ENCODE data around the gene ABHD6. TPM values are rescaled to one million over a fixed set of nuclear protein-coding genes. Genes with fewer than 3 reads are reported as not detected.
A peak's percentile ranks its signal among the peaks of the same experiment; 100 is the strongest.

ABHD6 gene, protein sequence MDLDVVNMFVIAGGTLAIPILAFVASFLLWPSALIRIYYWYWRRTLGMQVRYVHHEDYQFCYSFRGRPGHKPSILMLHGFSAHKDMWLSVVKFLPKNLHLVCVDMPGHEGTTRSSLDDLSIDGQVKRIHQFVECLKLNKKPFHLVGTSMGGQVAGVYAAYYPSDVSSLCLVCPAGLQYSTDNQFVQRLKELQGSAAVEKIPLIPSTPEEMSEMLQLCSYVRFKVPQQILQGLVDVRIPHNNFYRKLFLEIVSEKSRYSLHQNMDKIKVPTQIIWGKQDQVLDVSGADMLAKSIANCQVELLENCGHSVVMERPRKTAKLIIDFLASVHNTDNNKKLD
- total RNA-seq = 1 to 10 TPM; 4.1 to 7.3 TPM

DNA sequence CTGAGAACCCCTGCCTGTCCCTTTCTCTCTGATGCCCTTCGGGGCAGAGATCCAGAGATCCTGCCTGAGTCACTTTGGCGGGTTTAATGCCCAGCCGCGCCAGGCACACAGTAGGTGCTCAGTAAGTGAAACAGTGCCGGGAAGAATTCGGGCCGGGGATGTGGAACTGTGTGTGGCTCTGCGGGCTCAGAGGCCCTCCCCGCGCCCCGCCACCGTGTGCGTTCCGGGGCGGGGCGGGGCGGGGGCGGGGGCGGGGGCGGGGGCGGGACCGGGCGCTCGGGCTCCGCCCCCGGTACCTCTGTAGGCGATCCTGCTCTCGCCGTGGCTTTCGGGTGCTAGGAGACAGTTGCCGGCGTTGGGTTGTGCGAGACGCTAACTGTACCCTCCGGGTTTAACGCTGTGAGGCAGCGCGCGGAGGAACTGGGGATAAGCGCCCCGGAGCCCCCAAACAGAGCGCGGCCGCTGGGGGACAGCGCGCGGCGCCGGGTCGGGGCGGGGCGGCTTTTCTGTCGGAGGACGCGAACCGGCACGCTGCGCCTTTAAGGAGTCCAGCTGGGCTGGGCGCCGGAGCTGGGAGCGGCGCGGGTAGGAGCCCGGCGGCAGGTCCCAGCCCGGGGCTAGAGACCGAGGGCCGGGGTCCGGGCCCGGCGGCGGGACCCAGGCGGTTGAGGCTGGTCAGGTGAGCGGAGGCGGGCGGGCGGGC, at the start of gene ABHD6:
Gene ABHD6, plus strand, starts transcription at position 555 of the 703 bp plus-strand sequence. CDS start 18,795 bp downstream, outside the sequence.
- Mint-ChIP-seq H3K36me3 (ENCODE audit: insufficient read depth in 2 of 2) (no peaks in the 10 kb centered on the region), H3K9me3 (no peaks in the 10 kb centered on the region), H3K27ac (peak within 1 kb of the TSS; percentile 38), H3K27me3 (ENCODE audit: low read depth) (peaks cover 13% of the 10 kb centered on the region), H3K4me3 (peak within 1 kb of the TSS; percentile 92 to 94), H3K4me1 (ENCODE audit: low read depth) (peaks cover 32% of the 10 kb centered on the region)
- ATAC-seq (replicated peaks in 1 of 2) (peak; percentile 88 to 90), DNase-seq (peak; percentile 85 to 89)

DNA sequence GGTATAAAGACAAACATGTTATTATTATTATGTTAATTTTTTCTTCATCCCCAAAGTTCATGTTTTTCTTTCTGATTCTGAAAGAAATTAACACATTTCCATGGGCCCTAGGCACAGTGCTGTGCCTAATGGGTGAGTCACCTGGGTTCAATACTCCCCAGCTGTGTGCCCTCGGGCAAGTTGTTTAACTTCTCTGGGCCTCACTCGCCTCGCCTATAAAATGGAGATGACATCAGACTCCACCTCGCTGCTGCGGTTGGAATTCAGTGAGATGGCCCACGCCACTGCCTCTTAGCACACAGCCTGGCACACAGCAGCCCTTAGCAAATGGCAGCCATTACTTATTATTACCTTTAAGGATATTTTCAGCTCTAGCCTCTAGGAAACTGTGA, 49.4 kb upstream of the ABHD6 start:
- Mint-ChIP-seq H3K4me1 (ENCODE audit: low read depth) (no peaks in the 10 kb centered on the region), H3K9me3 (no peaks in the 10 kb centered on the region), H3K36me3 (ENCODE audit: insufficient read depth in 2 of 2) (no peaks in the 10 kb centered on the region), H3K27ac (no peak overlapping the region), H3K27me3 (ENCODE audit: low read depth) (no peaks in the 10 kb centered on the region), H3K4me3 (no peak overlapping the region)
- DNase-seq (no peak), ATAC-seq (replicated peaks in 1 of 2) (peak in 1 of 2 donors; percentile 40)

DNA sequence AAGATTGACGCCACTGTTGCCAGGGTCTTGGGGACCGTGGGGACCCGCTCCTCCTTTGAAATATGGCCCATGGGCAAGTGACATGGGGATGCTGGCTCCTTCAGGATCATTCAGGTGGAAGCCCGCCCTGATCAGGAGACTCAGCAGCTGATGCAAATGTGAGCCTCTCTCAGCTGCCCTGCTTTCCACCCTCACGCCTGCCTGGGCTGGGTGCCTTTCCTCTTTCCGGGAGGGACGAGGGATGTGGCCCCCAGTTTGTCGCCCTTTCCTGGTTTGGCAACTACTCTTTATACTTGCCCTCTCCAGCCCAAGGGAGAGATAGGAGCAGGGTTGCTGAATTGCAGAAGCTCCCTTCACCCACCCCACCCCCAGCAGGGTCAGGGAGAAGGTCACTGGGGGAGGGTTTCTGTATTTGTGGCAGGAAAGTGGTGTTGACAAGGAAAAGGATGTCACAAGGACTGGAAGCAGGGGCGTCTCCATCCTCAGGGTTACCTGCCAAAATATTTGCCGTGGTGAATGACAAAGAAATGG, 48.6 kb upstream of the ABHD6 start:
- ATAC-seq (replicated peaks in 1 of 2) (no peak), DNase-seq (no peak)
- H3K4me3 Mint-ChIP-seq = no peak overlapping the region
- H3K4me1 Mint-ChIP-seq (ENCODE audit: low read depth) = no peaks in the 10 kb centered on the region
- H3K27ac Mint-ChIP-seq = no peak overlapping the region
- no peaks in the 10 kb centered on the region for H3K36me3 Mint-ChIP-seq (ENCODE audit: insufficient read depth in 2 of 2)
- H3K27me3 Mint-ChIP-seq (ENCODE audit: low read depth) = no peaks in the 10 kb centered on the region
- H3K9me3 Mint-ChIP-seq = no peaks in the 10 kb centered on the region

DNA sequence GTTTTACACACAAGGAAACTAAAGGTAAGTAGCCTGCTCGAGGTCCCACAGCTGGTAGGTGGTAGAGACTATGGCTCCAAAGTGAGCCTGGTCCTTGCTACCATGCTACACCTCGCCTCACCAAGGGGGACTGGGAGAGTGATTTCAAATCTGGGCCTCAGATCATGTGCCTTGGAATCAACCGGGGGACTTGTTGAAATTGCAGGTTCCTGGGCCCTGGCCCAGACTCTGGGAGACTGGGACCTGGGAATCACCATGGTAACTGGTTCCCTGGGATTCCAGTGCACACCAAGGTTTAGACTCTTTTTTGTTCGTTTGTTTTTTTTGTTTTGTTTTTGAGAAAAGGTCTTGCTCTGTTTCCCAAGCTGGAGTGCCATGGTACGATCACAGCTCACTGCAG, 47.9 kb upstream of the ABHD6 start:
- Mint-ChIP-seq H3K36me3 (ENCODE audit: insufficient read depth in 2 of 2) (no peaks in the 10 kb centered on the region), H3K27me3 (ENCODE audit: low read depth) (no peaks in the 10 kb centered on the region), H3K27ac (no peak overlapping the region), H3K4me3 (no peak overlapping the region), H3K4me1 (ENCODE audit: low read depth) (no peaks in the 10 kb centered on the region), H3K9me3 (no peaks in the 10 kb centered on the region)
- ATAC-seq (replicated peaks in 1 of 2) = no peak
- DNase-seq = no peak

DNA sequence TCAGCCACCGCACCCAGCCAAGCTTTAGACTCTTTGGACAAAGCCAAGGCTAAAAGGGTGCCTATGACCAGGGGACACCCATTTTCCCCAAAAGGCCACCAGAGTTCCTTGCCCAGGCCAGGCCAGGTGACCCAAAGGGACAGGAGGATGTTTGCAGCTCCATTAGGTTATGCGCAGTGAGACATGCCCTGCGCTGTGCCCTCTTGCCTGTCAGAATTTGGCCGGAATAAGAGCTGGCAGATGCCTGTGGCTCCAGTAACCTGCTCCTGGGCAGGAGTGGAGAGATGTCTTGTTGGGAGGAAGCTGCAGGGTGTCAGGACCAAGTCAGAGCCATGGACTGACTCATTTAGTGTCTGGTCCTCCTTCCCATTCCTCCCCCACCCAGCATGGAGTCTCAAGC, 47.3 kb upstream of the ABHD6 start:
- DNase-seq = no peak
- Mint-ChIP-seq H3K27me3 (ENCODE audit: low read depth) (no peaks in the 10 kb centered on the region), H3K9me3 (no peaks in the 10 kb centered on the region), H3K27ac (no peak overlapping the region), H3K4me3 (no peak overlapping the region), H3K36me3 (ENCODE audit: insufficient read depth in 2 of 2) (no peaks in the 10 kb centered on the region), H3K4me1 (ENCODE audit: low read depth) (no peaks in the 10 kb centered on the region)
- ATAC-seq (replicated peaks in 1 of 2) = no peak

DNA sequence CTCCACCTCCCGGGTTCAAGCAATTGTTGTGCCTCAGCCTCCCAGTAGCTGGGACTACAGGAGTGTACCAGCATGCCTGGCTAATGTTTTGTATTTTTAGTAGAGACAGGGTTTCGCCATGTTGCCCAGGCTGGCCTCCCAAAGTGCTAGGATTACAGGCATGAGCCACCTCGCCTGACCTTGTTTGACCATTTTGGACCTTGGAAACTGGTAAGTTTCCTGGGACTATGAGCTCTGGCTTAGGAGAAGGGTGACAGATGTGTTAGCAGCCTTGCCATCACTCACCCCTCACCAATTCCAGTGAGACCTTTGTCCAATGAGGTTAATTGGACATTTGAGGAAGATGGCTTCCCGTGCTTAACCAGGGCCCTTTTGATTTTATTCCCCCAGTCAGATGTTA, 46.7 kb upstream of the ABHD6 start:
- Mint-ChIP-seq H3K4me1 (ENCODE audit: low read depth) (no peaks in the 10 kb centered on the region), H3K27me3 (ENCODE audit: low read depth) (no peaks in the 10 kb centered on the region), H3K4me3 (no peak overlapping the region), H3K9me3 (no peaks in the 10 kb centered on the region), H3K27ac (no peak overlapping the region), H3K36me3 (ENCODE audit: insufficient read depth in 2 of 2) (no peaks in the 10 kb centered on the region)
- DNase-seq (no peak), ATAC-seq (replicated peaks in 1 of 2) (no peak)

DNA sequence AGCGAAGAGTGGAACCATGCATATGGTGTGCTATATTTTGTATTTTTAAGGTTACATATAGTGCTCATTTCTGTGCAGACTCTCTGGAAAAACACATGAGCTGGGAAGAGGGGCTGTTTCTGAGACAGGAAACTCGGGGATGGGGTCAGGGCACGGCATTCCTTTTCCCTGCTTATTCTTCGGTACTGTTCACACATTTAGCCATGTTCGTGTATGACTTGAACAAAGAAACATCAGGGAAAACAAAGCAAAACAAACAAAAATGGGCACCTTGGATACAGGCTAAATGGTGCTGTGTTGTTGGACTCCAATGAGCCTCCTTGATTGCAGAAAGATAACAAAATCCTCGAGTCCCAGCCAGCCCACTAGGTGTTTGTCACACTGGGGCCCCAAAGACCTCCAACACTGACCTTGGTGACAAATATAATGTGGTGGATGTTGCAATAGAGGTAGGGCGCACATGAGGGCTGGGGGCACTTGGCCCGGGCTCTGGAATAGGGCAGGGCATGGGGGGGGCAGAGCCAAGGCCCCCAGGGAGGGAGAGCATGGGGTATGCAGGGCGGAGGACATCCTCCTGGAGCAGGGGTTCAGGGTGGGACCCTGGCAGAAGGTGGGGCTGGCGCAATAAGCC, 46.1 kb upstream of the ABHD6 start:
- Mint-ChIP-seq H3K4me3 (no peak overlapping the region), H3K27ac (no peak overlapping the region), H3K9me3 (no peaks in the 10 kb centered on the region), H3K27me3 (ENCODE audit: low read depth) (no peaks in the 10 kb centered on the region), H3K4me1 (ENCODE audit: low read depth) (no peaks in the 10 kb centered on the region), H3K36me3 (ENCODE audit: insufficient read depth in 2 of 2) (no peaks in the 10 kb centered on the region)
- ATAC-seq (replicated peaks in 1 of 2) = no peak
- no peak for DNase-seq

DNA sequence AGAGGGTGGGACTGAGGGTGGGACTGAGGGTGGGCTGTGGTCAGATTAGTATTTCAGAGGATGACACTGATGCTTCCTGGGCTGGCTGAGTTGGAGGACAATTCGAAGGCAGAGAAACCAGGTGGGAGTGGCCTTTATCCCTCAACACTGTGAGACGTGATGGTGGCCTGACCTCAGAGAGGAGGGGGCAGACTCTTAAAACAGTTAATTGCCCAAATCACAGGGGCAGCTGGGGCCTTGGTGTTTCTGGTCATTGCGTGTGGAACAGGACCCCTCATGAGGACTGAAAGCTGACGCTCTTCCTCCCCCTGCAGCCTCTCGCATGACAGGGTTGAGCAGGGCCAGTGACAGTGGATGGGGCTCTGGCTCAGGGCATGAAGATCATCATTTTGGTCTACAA, 45.5 kb upstream of the ABHD6 start:
- Mint-ChIP-seq H3K27me3 (ENCODE audit: low read depth) (no peaks in the 10 kb centered on the region), H3K36me3 (ENCODE audit: insufficient read depth in 2 of 2) (no peaks in the 10 kb centered on the region), H3K9me3 (no peaks in the 10 kb centered on the region), H3K4me1 (ENCODE audit: low read depth) (no peaks in the 10 kb centered on the region), H3K27ac (no peak overlapping the region), H3K4me3 (no peak overlapping the region)
- ATAC-seq (replicated peaks in 1 of 2) (no peak), DNase-seq (no peak)

DNA sequence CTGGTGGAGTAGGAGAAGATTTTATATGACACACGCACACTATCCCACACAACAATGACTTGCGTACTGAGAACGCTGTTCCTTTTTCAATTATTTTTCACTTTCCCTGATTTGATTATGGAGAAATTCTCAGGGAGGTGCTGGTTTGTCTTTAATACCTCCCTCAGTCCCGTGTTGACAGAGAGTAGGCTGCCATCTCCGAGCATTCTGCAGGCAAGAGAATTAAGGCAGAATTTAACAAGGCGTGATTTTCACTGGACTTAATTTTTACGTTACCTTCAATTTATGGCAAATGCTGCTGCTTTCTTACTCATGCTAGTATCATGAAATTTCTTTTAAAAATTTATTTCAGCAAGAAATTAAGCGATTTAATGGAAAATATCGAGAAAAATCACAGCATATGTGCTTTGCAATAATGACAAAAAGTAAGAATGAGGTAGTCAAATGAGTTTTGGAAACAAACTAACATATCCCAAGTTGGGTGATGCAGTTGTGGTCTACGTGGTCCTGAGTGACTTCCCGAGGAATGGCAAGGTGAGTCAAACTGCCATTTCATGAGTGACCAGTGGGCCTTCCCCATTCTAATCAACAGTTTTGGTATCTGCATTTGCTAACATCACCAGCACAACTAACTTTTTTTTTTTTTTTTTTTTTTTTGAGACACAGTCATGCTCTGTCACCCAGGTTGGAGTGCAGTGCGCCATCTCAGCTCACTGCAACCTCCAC, 43.7 kb upstream of the ABHD6 start:
- H3K36me3 Mint-ChIP-seq (ENCODE audit: insufficient read depth in 2 of 2) = no peaks in the 10 kb centered on the region
- H3K9me3 Mint-ChIP-seq = no peaks in the 10 kb centered on the region
- no peak overlapping the region for H3K27ac Mint-ChIP-seq
- H3K27me3 Mint-ChIP-seq (ENCODE audit: low read depth) = no peaks in the 10 kb centered on the region
- H3K4me1 Mint-ChIP-seq (ENCODE audit: low read depth) = peaks cover 14% of the 10 kb centered on the region
- ATAC-seq (replicated peaks in 1 of 2) (peak in 1 of 2 donors; percentile 39), DNase-seq (no peak)
- H3K4me3 Mint-ChIP-seq = no peak overlapping the region

DNA sequence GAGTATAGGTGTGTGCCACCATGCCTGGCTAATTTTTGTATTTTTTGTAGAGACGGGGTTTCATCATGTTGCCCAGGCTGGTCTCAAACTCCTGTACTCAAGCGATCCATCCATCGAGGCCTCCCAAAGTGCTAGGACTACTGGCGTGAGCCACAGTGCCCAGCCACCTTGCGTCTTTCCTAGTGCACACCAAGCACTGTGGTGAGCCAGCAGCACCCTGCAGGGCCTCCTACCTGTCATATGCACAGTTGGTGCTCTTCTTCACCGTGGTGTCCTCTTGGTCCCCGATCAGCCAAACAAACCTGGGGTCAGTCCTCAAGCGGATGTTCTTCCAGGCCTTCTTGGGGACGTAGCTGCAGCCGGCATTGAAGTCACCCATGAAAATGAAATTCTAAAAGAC, 40.0 kb upstream of the ABHD6 start:
- H3K9me3 Mint-ChIP-seq = peaks cover 0 to 1% of the 10 kb centered on the region in 2 donors
- H3K27me3 Mint-ChIP-seq (ENCODE audit: low read depth) = peaks cover 15% of the 10 kb centered on the region
- peaks cover 3 to 6% of the 10 kb centered on the region in 2 donors for H3K36me3 Mint-ChIP-seq (ENCODE audit: insufficient read depth in 2 of 2)
- H3K4me3 Mint-ChIP-seq = no peak overlapping the region
- ATAC-seq (replicated peaks in 1 of 2) = no peak
- H3K4me1 Mint-ChIP-seq (ENCODE audit: low read depth) = peaks cover 21% of the 10 kb centered on the region
- no peak overlapping the region for H3K27ac Mint-ChIP-seq
- no peak for DNase-seq

DNA sequence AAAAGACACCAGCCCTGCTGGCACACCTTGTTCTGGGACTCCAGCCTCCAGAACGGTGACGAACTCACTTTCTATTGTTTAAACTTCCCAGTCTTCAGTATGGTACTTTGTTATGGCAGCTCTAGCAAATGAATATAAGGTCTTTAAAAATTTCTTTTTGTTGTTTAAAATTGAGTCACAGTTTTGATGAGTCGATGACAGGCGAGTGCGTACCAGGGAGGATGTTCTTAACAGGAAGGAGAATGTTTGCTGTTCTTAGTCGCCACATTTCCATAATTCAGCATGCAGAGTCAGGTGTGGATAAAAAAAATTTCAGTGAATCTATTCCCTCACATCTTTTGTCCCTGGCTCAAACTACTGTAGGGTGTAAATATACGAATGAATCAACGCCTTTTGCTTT, 39.2 kb upstream of the ABHD6 start:
- Mint-ChIP-seq H3K27ac (no peak overlapping the region), H3K4me1 (ENCODE audit: low read depth) (peaks cover 26% of the 10 kb centered on the region), H3K36me3 (ENCODE audit: insufficient read depth in 2 of 2) (peaks cover 6 to 9% of the 10 kb centered on the region in 2 donors), H3K27me3 (ENCODE audit: low read depth) (peaks cover 21% of the 10 kb centered on the region), H3K4me3 (no peak overlapping the region), H3K9me3 (peaks cover 0 to 1% of the 10 kb centered on the region in 2 donors)
- DNase-seq = no peak
- peak; percentile 47 to 62 for ATAC-seq (replicated peaks in 1 of 2)

DNA sequence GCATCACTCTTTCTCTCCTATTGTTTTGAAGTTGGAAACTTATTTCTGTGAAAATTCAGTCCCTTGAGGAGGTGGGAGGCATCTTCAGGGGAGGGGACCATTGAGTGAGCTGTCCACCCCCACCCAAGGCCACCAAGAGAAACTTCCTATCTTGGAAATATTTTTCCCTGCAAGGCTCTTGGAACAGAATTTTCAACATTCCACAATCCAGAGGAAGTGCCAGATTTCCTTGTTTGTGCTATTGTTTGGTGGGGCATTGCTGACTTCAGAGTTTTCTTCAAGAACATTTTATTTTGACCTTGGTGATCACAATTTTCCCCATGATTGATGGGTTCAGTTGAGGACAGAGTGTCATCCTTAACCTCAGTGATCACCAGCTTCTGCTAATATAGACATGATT, 38.8 kb upstream of the ABHD6 start:
- H3K36me3 Mint-ChIP-seq (ENCODE audit: insufficient read depth in 2 of 2) = peaks cover 6 to 9% of the 10 kb centered on the region in 2 donors
- ATAC-seq (replicated peaks in 1 of 2) (no peak), DNase-seq (no peak)
- H3K4me3 Mint-ChIP-seq = no peak overlapping the region
- H3K4me1 Mint-ChIP-seq (ENCODE audit: low read depth) = peaks cover 26% of the 10 kb centered on the region
- no peak overlapping the region for H3K27ac Mint-ChIP-seq
- H3K27me3 Mint-ChIP-seq (ENCODE audit: low read depth) = peaks cover 22% of the 10 kb centered on the region
- H3K9me3 Mint-ChIP-seq = peaks cover 0 to 1% of the 10 kb centered on the region in 2 donors

Data from activated T-cell treated with anti-CD3 and anti-CD28 coated beads, Interleukin-2, amount 50 U/mL, for 72 hours (primary cell).